ENCODE data around the gene HEPACAM2.

HEPACAM2 gene

GRCh38 chr7:93172683-93173082 lies 53.6 kb downstream of the HEPACAM2 start:
- H3K4me3 ChIP-seq (replicated peaks; ENCODE audit: low read depth, low read length), result no peak overlapping the region
- no peak for DNase-seq (ENCODE audit: low read depth)
- TF ChIP-seq, protein P1, sequence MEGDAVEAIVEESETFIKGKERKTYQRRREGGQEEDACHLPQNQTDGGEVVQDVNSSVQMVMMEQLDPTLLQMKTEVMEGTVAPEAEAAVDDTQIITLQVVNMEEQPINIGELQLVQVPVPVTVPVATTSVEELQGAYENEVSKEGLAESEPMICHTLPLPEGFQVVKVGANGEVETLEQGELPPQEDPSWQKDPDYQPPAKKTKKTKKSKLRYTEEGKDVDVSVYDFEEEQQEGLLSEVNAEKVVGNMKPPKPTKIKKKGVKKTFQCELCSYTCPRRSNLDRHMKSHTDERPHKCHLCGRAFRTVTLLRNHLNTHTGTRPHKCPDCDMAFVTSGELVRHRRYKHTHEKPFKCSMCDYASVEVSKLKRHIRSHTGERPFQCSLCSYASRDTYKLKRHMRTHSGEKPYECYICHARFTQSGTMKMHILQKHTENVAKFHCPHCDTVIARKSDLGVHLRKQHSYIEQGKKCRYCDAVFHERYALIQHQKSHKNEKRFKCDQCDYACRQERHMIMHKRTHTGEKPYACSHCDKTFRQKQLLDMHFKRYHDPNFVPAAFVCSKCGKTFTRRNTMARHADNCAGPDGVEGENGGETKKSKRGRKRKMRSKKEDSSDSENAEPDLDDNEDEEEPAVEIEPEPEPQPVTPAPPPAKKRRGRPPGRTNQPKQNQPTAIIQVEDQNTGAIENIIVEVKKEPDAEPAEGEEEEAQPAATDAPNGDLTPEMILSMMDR (IDR thresholded peaks at IDR 0.05; ENCODE audit: low read length, missing control alignments), result no peak

DNA sequence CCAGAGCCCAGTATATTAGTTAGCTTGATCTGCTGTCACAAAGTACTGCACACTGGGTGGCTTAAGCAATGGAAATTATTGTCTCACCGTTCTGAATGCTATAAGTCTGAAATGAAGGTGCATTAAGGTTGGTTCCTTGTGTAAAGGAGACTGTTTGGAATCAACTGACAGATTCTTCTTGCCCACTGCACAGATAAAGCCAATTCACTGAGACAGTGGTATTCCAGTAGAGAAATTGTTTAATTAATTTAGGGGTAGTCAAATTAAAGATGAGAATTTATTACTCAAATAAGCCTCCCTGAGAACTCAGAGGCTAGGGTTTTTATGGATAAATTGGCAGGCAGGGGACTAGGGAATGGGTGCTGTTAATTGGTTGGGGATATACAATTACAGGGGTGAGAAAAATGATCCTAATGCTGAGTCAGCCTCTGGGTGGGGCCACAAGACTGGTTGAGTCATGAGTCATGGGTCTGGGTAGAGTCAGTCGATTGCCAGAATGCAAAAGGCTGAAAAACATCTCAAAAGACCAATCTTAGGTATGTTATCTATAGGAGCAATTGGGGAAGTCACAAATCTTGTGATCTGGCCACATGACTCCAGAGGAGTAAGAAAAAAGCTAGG lies 54.6 kb downstream of the HEPACAM2 start:
- DNase-seq (ENCODE audit: low read depth), result no peak
- no peak overlapping the region for H3K4me3 ChIP-seq (replicated peaks; ENCODE audit: low read depth, low read length)
- TF ChIP-seq, protein P1 (IDR thresholded peaks at IDR 0.05; ENCODE audit: low read length, missing control alignments), result no peak

DNA sequence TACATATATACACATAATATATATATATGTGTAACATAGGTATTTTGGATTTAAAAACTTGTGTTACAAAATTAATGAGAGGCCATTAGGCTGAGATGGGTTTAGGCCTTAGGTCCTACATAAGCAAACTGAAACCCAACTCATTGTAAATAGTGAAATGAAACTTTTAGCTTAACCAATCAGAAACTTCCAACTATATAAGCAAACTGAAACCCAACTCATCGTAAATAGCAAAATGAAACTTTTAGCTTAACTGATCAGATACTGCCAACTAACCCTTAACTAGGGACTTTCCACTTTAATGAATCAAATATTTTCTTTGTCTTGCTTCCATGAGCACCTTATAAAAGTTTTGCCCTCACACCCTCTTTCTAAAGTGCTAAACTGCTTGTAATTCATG lies 60.8 kb downstream of the HEPACAM2 start:
- no peak for DNase-seq (ENCODE audit: low read depth)
- TF ChIP-seq, protein P1 (IDR thresholded peaks at IDR 0.05; ENCODE audit: low read length, missing control alignments), result no peak
- H3K4me3 ChIP-seq (replicated peaks; ENCODE audit: low read depth, low read length), result no peak overlapping the region

DNA sequence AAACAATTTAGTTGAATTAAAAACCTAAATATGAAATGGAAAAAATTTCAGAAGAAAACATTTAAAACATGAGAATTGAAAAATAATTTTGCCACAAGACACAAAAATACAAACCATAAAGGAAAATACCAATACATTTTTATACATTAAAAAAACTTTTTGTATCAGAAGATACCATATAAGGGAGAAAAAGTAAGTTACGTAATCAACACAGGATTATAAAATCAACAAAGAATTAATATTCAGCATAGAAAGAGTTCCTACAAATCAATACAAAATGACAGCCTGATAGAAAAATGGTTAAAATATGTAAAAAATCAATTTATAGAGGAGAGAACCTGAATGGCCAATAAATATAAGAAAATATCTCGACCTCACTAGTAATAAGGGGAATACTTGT lies 61.5 kb downstream of the HEPACAM2 start:
- no peak for DNase-seq (ENCODE audit: low read depth)
- H3K4me3 ChIP-seq (replicated peaks; ENCODE audit: low read depth, low read length), result no peak overlapping the region
- TF ChIP-seq, protein P1 (IDR thresholded peaks at IDR 0.05; ENCODE audit: low read length, missing control alignments), result no peak

- TF ChIP-seq, protein P1 (IDR thresholded peaks at IDR 0.05; ENCODE audit: low read length, missing control alignments), result no peak
- no peak overlapping the region for H3K4me3 ChIP-seq (replicated peaks; ENCODE audit: low read depth, low read length)
- no peak for DNase-seq (ENCODE audit: low read depth)
Observed at GRCh38 chr7:93161181-93161762, 65.0 kb downstream of the HEPACAM2 start.

- TF ChIP-seq, protein P1 (IDR thresholded peaks at IDR 0.05; ENCODE audit: low read length, missing control alignments), result no peak
- DNase-seq (ENCODE audit: low read depth), result no peak
- no peak overlapping the region for H3K4me3 ChIP-seq (replicated peaks; ENCODE audit: low read depth, low read length)
Observed at GRCh38 chr7:93160410-93160809, 65.9 kb downstream of the HEPACAM2 start.

DNA sequence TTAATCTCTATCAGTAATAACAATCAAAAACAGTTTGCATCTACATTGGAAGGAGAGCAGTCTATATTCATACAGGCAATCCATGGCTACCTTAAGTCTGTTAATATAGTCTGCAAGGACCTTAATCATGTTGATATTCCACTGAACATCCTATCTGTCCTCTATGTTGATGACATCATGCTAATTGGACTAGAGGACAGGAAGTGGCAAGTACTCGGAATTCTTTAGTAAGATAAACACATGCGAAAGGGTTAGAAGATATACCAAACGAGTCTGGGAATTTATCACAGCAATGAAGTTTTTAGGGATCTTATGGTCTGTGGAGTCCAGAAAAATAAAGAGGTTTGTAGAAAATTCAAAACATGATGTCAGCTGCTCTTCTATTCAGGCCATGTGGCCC lies 66.8 kb downstream of the HEPACAM2 start:
- no peak overlapping the region for H3K4me3 ChIP-seq (replicated peaks; ENCODE audit: low read depth, low read length)
- peak; percentile 21 for DNase-seq (ENCODE audit: low read depth)
- TF ChIP-seq, protein P1 (IDR thresholded peaks at IDR 0.05; ENCODE audit: low read length, missing control alignments), result no peak

All from fibroblast of pulmonary artery (primary cell).